Loucy (cell line): ENCODE data around the gene SUMO2.
"Not testable (repeated sequence)": the region's sequence is repeated elsewhere in the genome, so short reads cannot be mapped to it uniquely, and the experiment has no call there.

Source experiments
- H2AFZ ChIP-seq: fragments of 200-600 bp; sonication (generic); 2 replicates; pipeline ENCODE4 v1.6.0; 2016; ENCODE audit warnings: antibody characterized with exemption, mild to moderate bottlenecking, low read length, moderate library complexity
- H3F3A ChIP-seq: fragments of 200-600 bp; 2 replicates; pipeline ENCODE4 v1.6.0; 2016; ENCODE audit warnings: antibody characterized with exemption, low read depth, mild to moderate bottlenecking
- H3K27me3 ChIP-seq: fragments of 200-600 bp; sonication (generic); 2 replicates; pipeline ENCODE4 v1.6.1; 2014; ENCODE audit warnings: low read length, mild to moderate bottlenecking; ENCODE audit not compliant: insufficient read depth, poor library complexity, severe bottlenecking
- H3K36me3 ChIP-seq: fragments of 200-600 bp; sonication (generic); 2 replicates; pipeline ENCODE4 v1.6.1; 2016; ENCODE audit warnings: low read length; ENCODE audit not compliant: insufficient read depth
- H3K4me1 ChIP-seq: fragments of 200-600 bp; sonication (generic); 2 replicates; pipeline ENCODE4 v1.5.1; 2014; ENCODE audit warnings: low read length, mild to moderate bottlenecking; ENCODE audit not compliant: insufficient read depth, poor library complexity, severe bottlenecking
- H3K4me2 ChIP-seq: fragments of 200-600 bp; sonication (generic); 2 replicates; pipeline ENCODE4 v1.6.0; 2014; ENCODE audit warnings: antibody characterized with exemption, low read length, low read depth, mild to moderate bottlenecking; ENCODE audit not compliant: poor library complexity, severe bottlenecking
- H3K4me3 ChIP-seq: fragments of 200-600 bp; sonication (generic); 2 replicates; pipeline ENCODE4 v1.5.1; 2014; ENCODE audit warnings: low read length, mild to moderate bottlenecking, mixed read lengths; ENCODE audit not compliant: poor library complexity, severe bottlenecking
- H3K79me2 ChIP-seq: fragments of 200-600 bp; sonication (generic); 2 replicates; pipeline ENCODE4 v1.6.1; 2014; ENCODE audit warnings: low read length; ENCODE audit not compliant: insufficient read depth
- H3K9ac ChIP-seq: fragments of 200-600 bp; sonication (generic); 2 replicates; pipeline ENCODE4 v1.6.0; 2014; ENCODE audit warnings: mild to moderate bottlenecking, low read depth, low read length, moderate library complexity; ENCODE audit not compliant: poor library complexity, severe bottlenecking
- H3K9me2 ChIP-seq: fragments of 200-600 bp; sonication (generic); replicated peaks from 2 replicates; pipeline ENCODE4 v1.6.1; 2016; ENCODE audit warnings: low read depth, low read length, mixed read lengths
- H3K9me3 ChIP-seq: fragments of 200-600 bp; sonication (generic); 2 replicates; pipeline ENCODE4 v1.6.1; 2014; ENCODE audit warnings: mild to moderate bottlenecking, antibody characterized with exemption, low read length, low read depth; ENCODE audit not compliant: insufficient read depth
- H4K20me1 ChIP-seq: fragments of 200-600 bp; sonication (generic); 2 replicates; pipeline ENCODE4 v1.6.0; 2014; ENCODE audit warnings: antibody characterized with exemption, low read length, mild to moderate bottlenecking; ENCODE audit not compliant: insufficient read depth, poor library complexity, severe bottlenecking
- CTCF ChIP-seq: fragments of 200-600 bp; sonication (generic); conservative IDR thresholded peaks from 2 replicates; pipeline ENCODE4 v1.5.1; 2014; ENCODE audit warnings: mild to moderate bottlenecking, antibody characterized with exemption, low read length
- EZH2phosphoT487 ChIP-seq: fragments of 200-600 bp; IDR thresholded peaks from 2 replicates; pipeline ENCODE4 v1.6.1; 2018; ENCODE audit warnings: antibody characterized with exemption, mild to moderate bottlenecking, moderate library complexity, borderline replicate concordance

SUMO2 gene

GRCh38 chr17:75130059-75130631, 52.6 kb downstream of the SUMO2 start:
- Histone ChIP-seq H3K4me2 (peak overlapping the region; percentile 82), H3K9me3 (no peaks in the 10 kb centered on the region), H4K20me1 (peaks cover 13% of the 10 kb centered on the region), H3K9ac (peak overlapping the region; percentile 92), H3K36me3 (peaks cover 13% of the 10 kb centered on the region; the same call in 1 of the 2 replicates), H3K27me3 (no peaks in the 10 kb centered on the region), H3K4me3 (peak overlapping the region; percentile 85), H3F3A (peaks cover 14% of the 10 kb centered on the region; the same call in 1 of the 2 replicates), H2AFZ (no peak overlapping the region), H3K4me1 (peaks cover 12% of the 10 kb centered on the region), H3K79me2 (peaks cover 27% of the 10 kb centered on the region), H3K9me2 (no peaks in the 10 kb centered on the region)
- TF ChIP-seq EZH2phosphoT487, result no peak
- TF ChIP-seq CTCF, result no peak

DNA sequence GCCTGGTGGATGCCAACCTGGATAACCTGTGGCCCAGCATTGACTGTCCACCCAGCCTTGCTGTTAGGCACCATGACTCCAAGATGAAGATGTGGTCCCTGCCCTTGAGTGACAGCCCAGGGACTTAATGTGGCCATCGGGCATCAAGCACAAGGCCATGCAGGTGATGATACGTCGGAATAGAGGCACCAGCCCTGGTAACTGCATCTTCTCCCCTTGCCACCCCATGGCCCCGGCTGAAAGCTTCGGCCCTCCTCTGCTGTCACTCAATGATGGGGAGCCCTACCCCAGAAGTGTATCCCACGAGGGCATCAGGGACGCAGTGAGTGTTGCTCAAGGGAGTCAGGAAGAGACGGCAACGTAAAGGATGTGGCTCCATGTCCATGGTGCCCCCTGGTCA, 53.2 kb downstream of the SUMO2 start:
- TF ChIP-seq CTCF (no peak), EZH2phosphoT487 (no peak)
- no peak overlapping the region for H3K4me3 ChIP-seq
- H3K9ac ChIP-seq, result no peak overlapping the region
- H3K27me3 ChIP-seq, result no peaks in the 10 kb centered on the region
- 0 out of 2 replicates have a peak, but pooled peaks cover 9% of the 10 kb centered on the region for H3F3A ChIP-seq
- H3K79me2 ChIP-seq, result peaks cover 26% of the 10 kb centered on the region
- H3K9me2 ChIP-seq, result no peaks in the 10 kb centered on the region
- H4K20me1 ChIP-seq, result peaks cover 12% of the 10 kb centered on the region
- peaks cover 7% of the 10 kb centered on the region; the same call in 1 of the 2 replicates for H3K36me3 ChIP-seq
- H3K4me2 ChIP-seq, result peak overlapping the region; percentile 82
- peaks cover 15% of the 10 kb centered on the region for H3K4me1 ChIP-seq
- no peaks in the 10 kb centered on the region for H3K9me3 ChIP-seq
- no peak overlapping the region for H2AFZ ChIP-seq

DNA sequence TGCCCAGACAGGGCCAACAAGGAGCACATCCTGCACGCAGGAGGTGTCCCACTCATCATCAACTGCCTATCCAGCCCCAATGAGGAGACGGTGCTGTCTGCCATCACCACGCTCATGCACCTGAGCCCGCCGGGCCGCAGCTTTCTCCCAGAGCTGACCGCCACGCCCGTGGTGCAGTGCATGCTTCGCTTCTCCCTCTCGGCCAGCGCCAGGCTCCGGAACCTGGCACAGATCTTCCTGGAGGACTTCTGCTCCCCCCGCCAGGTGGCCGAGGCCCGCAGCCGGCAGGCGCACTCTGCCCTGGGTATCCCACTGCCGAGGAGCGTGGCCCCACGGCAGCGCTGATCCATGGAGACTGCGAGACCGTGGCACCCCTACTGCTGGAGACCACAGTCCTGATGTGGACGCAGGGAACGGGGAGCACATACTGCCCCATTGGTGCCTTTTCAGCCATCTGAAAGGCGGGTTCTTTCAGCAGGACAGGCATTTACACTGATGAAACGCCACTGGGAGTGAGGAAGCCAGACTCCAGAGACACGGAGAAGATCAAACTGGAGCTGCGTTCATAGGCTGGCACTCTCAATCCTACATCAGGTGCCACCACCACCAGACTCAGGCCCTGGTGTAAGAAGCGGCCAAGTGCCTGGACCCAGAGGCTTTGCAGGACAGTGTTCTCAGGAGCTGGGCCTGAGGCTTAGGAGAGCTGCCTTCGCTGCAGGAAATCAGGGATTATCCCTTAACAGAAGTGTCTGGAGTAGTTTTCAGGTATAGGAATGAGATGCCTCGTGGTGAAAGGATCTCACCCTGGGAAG, 53.9 kb downstream of the SUMO2 start:
- Histone ChIP-seq H3K4me1 (peaks cover 22% of the 10 kb centered on the region), H3K9me3 (no peaks in the 10 kb centered on the region), H3K9me2 (no peaks in the 10 kb centered on the region), H3K4me2 (no peak overlapping the region), H3K27me3 (no peaks in the 10 kb centered on the region), H3K79me2 (peaks cover 26% of the 10 kb centered on the region), H3K9ac (no peak overlapping the region), H2AFZ (no peak overlapping the region), H3K4me3 (no peak overlapping the region), H3K36me3 (peaks cover 6% of the 10 kb centered on the region; the same call in 1 of the 2 replicates), H3F3A (0 out of 2 replicates have a peak, but pooled peaks cover 4% of the 10 kb centered on the region), H4K20me1 (peaks cover 12% of the 10 kb centered on the region)
- TF ChIP-seq CTCF (no peak), EZH2phosphoT487 (no peak)

- not testable (repeated sequence) for H3K4me2 ChIP-seq
These were observed 54.8 kb downstream of the SUMO2 start for GRCh38 chr17:75127936-75128335.

More at GRCh38 chr17:75127936-75128335, 54.8 kb downstream of the SUMO2 start:
- Histone ChIP-seq H3K4me1 (peaks cover 23% of the 10 kb centered on the region), H4K20me1 (peaks cover 12% of the 10 kb centered on the region), H3K79me2 (peaks cover 23% of the 10 kb centered on the region)
- not testable (repeated sequence) for H3K4me3 ChIP-seq, H3K27me3 ChIP-seq, H3K9me3 ChIP-seq, H3K9ac ChIP-seq, H3K36me3 ChIP-seq, H2AFZ ChIP-seq, H3F3A ChIP-seq, H3K9me2 ChIP-seq
